ENCODE results near the gene SNRPA.

The SNRPA gene

DNA sequence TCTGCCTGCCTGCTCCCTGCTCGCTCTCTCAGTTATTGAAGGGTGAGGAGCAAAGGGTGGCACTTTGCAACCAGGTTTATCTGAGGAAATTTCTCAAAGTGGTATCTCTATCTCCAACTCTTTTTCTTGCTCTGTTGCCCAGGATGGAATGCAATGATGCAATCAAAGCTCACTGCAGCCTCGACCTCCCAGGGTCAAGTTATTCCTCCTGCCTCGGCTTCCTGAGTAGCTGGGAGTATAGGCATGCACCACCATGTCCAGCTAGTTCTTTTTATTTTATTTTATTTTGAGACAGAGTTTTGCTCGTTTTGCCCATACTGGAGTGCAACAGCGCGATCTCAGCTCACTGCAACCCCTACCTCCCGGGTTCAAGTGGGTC, 5.6 kb upstream of the SNRPA start (continued):
- TF ChIP-seq OSR2 (tag by site-specific recombination; IDR thresholded peaks at IDR 0.05), result peak; percentile 80

DNA sequence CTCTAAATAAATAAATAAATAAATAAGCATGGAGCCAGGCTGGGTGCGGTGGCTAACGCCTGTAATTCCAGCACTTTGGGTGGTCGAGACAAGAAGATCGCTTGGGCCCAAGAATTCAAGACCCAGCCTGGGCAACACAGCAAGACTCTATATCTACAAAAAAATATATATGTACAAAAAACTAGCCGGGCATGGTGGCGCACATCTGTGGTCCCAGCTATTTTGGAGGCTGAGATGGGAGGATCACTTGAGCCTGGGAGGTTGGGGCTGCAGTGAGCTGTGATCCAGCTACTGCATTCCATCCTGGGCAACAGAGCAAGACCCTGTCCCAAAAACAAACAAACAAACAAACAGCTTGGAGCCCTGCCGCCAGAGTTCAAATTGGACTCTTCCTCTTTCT, 3.5 kb upstream of the SNRPA start:
- peaks cover 16% of the 10 kb centered on the region for H3K4me1 ChIP-seq (ENCODE audit: control insufficient read depth, insufficient read depth, low read length)
- TF ChIP-seq ZNF121 (tag by site-specific recombination; IDR thresholded peaks at IDR 0.05), result peak; percentile 99
- TF ChIP-seq, protein P1, sequence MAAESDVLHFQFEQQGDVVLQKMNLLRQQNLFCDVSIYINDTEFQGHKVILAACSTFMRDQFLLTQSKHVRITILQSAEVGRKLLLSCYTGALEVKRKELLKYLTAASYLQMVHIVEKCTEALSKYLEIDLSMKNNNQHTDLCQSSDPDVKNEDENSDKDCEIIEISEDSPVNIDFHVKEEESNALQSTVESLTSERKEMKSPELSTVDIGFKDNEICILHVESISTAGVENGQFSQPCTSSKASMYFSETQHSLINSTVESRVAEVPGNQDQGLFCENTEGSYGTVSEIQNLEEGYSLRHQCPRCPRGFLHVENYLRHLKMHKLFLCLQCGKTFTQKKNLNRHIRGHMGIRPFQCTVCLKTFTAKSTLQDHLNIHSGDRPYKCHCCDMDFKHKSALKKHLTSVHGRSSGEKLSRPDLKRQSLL (tag by site-specific recombination; IDR thresholded peaks at IDR 0.05), result no peak
- CTCF ChIA-PET, result interaction anchor here (0.6 to 3.4 kb wide), 4 partner anchors 14 to 119 kb away, joined by 3 to 38 read pairs (median 4); no protein-coding TSS in a partner anchor

DNA sequence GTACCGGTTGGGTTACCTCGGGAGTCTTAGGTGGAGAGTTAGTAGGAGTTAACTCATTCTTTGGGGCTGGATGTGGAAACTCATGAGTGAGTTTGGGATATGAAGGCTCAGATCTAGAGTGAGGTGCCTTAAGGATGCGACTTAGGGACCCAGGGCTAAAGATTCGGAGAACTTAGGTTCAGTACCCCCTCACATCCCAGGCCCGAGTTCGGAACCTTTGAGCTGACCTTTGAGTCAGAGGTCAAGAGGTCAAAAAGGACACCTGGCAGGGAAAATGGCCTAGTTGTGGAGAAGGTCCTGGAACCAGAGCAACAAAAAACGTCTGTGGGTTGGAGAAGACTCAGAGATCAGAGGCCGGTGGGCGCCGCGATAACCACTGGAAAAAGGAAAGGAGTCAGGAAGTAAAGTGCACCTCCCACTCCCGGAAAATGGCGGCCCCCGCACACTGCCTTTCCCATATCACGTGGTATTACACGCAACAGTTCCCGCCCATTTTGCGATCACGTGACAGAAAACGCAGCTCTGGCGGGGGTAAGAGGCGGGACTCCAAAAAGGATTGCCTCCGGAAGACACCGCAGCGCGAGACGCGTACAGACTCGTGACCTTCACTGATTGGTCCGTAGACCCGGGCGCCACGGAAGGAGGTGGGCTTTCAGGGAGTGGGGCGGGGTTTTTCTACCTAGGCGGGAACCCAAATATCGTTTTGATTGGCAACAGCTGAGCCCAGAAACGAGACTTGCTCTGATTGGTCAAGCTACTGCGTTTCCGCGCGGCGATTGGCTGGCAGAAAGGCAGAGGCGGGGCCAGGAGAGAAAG, 737 bp upstream of the SNRPA start, which contains the start of gene ACTMAP:
ACTMAP (minus strand) TSS at position 420 of the 816 bp plus-strand sequence. CDS start 674 bp downstream, outside the sequence.
- H3K4me1 ChIP-seq (ENCODE audit: control insufficient read depth, insufficient read depth, low read length), result peaks cover 32% of the 10 kb centered on the region
- ChIA-PET CTCF (interaction anchor here (0.6 to 3.4 kb wide), 13 partner anchors 27 to 444 kb away, joined by 3 to 38 read pairs (median 3); no protein-coding TSS in a partner anchor), POLR2A (interaction anchor here (0.6 to 7.3 kb wide), 53 partner anchors 9 to 689 kb away, joined by 3 to 180 read pairs (median 4); partner anchors contain the start of genes BLVRB, COQ8B, DMAC2 and EGLN2)
- H3K36me3 ChIP-seq (ENCODE audit: control insufficient read depth in 2 of 2, insufficient read depth in 1 of 2, low read length in 2 of 2), result peaks cover 25 to 66% of the 10 kb centered on the region in 2 experiments
- no peaks in the 10 kb centered on the region for H3K9me3 ChIP-seq (ENCODE audit: control insufficient read depth, insufficient read depth, low read depth, low read length)
- H3K4me3 ChIP-seq (ENCODE audit: low read depth, low read length), result peak within 1 kb of the TSS; percentile 64
- peak within 1 kb of the TSS; percentile 93 for H3K27ac ChIP-seq (ENCODE audit: extremely low read depth, low read depth, low read length)
- no peak for TF ChIP-seq ZNF624 (tag by site-specific recombination; IDR thresholded peaks at IDR 0.05)
- TF ChIP-seq, protein P2, sequence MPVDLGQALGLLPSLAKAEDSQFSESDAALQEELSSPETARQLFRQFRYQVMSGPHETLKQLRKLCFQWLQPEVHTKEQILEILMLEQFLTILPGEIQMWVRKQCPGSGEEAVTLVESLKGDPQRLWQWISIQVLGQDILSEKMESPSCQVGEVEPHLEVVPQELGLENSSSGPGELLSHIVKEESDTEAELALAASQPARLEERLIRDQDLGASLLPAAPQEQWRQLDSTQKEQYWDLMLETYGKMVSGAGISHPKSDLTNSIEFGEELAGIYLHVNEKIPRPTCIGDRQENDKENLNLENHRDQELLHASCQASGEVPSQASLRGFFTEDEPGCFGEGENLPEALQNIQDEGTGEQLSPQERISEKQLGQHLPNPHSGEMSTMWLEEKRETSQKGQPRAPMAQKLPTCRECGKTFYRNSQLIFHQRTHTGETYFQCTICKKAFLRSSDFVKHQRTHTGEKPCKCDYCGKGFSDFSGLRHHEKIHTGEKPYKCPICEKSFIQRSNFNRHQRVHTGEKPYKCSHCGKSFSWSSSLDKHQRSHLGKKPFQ (tag by site-specific recombination; IDR thresholded peaks at IDR 0.05), result peak; percentile 78
- TF ChIP-seq GLI4 (tag by site-specific recombination; IDR thresholded peaks at IDR 0.05), result no peak
- TF ChIP-seq ZBTB1 (tag by site-specific recombination; IDR thresholded peaks at IDR 0.05), result peak; percentile 97
- TF ChIP-seq, protein P3, sequence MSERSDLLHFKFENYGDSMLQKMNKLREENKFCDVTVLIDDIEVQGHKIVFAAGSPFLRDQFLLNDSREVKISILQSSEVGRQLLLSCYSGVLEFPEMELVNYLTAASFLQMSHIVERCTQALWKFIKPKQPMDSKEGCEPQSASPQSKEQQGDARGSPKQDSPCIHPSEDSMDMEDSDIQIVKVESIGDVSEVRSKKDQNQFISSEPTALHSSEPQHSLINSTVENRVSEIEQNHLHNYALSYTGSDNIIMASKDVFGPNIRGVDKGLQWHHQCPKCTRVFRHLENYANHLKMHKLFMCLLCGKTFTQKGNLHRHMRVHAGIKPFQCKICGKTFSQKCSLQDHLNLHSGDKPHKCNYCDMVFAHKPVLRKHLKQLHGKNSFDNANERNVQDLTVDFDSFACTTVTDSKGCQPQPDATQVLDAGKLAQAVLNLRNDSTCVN (tag by site-specific recombination; optimal IDR thresholded peaks at IDR 0.05), result no peak
- TF ChIP-seq ZNF626 (tag by site-specific recombination; IDR thresholded peaks at IDR 0.05), result no peak
- peak; percentile 97 for TF ChIP-seq KLF9 (tag by site-specific recombination; IDR thresholded peaks at IDR 0.05; ENCODE audit: low read depth)
- TF ChIP-seq, protein P4, sequence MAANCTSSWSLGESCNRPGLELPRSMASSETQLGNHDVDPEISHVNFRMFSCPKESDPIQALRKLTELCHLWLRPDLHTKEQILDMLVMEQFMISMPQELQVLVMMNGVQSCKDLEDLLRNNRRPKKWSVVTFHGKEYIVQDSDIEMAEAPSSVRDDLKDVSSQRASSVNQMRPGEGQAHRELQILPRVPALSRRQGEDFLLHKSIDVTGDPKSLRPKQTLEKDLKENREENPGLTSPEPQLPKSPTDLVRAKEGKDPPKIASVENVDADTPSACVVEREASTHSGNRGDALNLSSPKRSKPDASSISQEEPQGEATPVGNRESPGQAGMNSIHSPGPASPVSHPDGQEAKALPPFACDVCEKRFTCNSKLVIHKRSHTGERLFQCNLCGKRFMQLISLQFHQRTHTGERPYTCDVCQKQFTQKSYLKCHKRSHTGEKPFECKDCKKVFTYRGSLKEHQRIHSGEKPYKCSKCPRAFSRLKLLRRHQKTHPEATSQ (tag by site-specific recombination; IDR thresholded peaks at IDR 0.05), result peak; percentile 72
- TF ChIP-seq, protein P5, sequence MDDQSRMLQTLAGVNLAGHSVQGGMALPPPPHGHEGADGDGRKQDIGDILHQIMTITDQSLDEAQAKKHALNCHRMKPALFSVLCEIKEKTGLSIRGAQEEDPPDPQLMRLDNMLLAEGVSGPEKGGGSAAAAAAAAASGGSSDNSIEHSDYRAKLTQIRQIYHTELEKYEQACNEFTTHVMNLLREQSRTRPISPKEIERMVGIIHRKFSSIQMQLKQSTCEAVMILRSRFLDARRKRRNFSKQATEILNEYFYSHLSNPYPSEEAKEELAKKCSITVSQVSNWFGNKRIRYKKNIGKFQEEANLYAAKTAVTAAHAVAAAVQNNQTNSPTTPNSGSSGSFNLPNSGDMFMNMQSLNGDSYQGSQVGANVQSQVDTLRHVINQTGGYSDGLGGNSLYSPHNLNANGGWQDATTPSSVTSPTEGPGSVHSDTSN (CRISPR knock-in tag; IDR thresholded peaks at IDR 0.05), result no peak
- no peak for TF ChIP-seq ZNF548 (tag by site-specific recombination; IDR thresholded peaks at IDR 0.05)
- no peak for TF ChIP-seq ZNF10 (tag by site-specific recombination; IDR thresholded peaks at IDR 0.05)
- TF ChIP-seq, protein P6, sequence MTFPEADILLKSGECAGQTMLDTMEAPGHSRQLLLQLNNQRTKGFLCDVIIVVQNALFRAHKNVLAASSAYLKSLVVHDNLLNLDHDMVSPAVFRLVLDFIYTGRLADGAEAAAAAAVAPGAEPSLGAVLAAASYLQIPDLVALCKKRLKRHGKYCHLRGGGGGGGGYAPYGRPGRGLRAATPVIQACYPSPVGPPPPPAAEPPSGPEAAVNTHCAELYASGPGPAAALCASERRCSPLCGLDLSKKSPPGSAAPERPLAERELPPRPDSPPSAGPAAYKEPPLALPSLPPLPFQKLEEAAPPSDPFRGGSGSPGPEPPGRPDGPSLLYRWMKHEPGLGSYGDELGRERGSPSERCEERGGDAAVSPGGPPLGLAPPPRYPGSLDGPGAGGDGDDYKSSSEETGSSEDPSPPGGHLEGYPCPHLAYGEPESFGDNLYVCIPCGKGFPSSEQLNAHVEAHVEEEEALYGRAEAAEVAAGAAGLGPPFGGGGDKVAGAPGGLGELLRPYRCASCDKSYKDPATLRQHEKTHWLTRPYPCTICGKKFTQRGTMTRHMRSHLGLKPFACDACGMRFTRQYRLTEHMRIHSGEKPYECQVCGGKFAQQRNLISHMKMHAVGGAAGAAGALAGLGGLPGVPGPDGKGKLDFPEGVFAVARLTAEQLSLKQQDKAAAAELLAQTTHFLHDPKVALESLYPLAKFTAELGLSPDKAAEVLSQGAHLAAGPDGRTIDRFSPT (tag by site-specific recombination; IDR thresholded peaks at IDR 0.05), result no peak
- TF ChIP-seq, protein P7, sequence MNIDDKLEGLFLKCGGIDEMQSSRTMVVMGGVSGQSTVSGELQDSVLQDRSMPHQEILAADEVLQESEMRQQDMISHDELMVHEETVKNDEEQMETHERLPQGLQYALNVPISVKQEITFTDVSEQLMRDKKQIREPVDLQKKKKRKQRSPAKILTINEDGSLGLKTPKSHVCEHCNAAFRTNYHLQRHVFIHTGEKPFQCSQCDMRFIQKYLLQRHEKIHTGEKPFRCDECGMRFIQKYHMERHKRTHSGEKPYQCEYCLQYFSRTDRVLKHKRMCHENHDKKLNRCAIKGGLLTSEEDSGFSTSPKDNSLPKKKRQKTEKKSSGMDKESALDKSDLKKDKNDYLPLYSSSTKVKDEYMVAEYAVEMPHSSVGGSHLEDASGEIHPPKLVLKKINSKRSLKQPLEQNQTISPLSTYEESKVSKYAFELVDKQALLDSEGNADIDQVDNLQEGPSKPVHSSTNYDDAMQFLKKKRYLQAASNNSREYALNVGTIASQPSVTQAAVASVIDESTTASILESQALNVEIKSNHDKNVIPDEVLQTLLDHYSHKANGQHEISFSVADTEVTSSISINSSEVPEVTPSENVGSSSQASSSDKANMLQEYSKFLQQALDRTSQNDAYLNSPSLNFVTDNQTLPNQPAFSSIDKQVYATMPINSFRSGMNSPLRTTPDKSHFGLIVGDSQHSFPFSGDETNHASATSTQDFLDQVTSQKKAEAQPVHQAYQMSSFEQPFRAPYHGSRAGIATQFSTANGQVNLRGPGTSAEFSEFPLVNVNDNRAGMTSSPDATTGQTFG (tag by site-specific recombination; IDR thresholded peaks at IDR 0.05; ENCODE audit: borderline replicate concordance), result no peak
- TF ChIP-seq ZSCAN30 (tag by site-specific recombination; IDR thresholded peaks at IDR 0.05), result peak; percentile 97

More for the DNA sequence above, 3.5 kb upstream of the SNRPA start:
- Histone ChIP-seq H3K27ac (ENCODE audit: extremely low read depth, low read depth, low read length) (no peak overlapping the region), H3K9me3 (ENCODE audit: control insufficient read depth, insufficient read depth, low read depth, low read length) (no peaks in the 10 kb centered on the region), H3K36me3 (ENCODE audit: control insufficient read depth in 2 of 2, insufficient read depth in 1 of 2, low read length in 2 of 2) (peaks cover 35 to 52% of the 10 kb centered on the region in 2 experiments), H3K4me3 (ENCODE audit: low read depth, low read length) (no peak overlapping the region)
- POLR2A ChIA-PET, result interaction anchor here (0.6 to 2.1 kb wide), 3 partner anchors 31 to 86 kb away, joined by 4 to 7 read pairs (median 6); partner anchors contain the start of genes COQ8B, ITPKC and RAB4B
